ENCODE measurements around the gene MCM7.

Gene MCM7

GRCh38 chr7:100065452-100066186 is 35.6 kb downstream of the MCM7 start:
- DNase-seq: no peak

- DNase-seq: no peak
Observed at GRCh38 chr7:100064162-100064561, 37.0 kb downstream of the MCM7 start.

- no peak for DNase-seq
Observed at GRCh38 chr7:100063376-100063775, 37.8 kb downstream of the MCM7 start.

GRCh38 chr7:100061518-100062193 is 39.5 kb downstream of the MCM7 start:
- no peak for DNase-seq

GRCh38 chr7:100059251-100059739 is 41.9 kb downstream of the MCM7 start:
- DNase-seq: no peak

GRCh38 chr7:100057006-100057405 is 44.2 kb downstream of the MCM7 start:
- DNase-seq: no peak

GRCh38 chr7:100053215-100053614 is 48.0 kb downstream of the MCM7 start:
- DNase-seq: peak; percentile 11

- no peak for DNase-seq
Observed at GRCh38 chr7:100051611-100052010, 49.6 kb downstream of the MCM7 start.

GRCh38 chr7:100049441-100050291 is 51.5 kb downstream of the MCM7 start, which contains the start of gene ZSCAN21:
ZSCAN21 (plus strand) TSS chr7:100049774; CDS start chr7:100057007, 7,233 bp downstream.
- peak; percentile 79 for DNase-seq

- no peak for DNase-seq
Observed at GRCh38 chr7:100048680-100049079, 52.5 kb downstream of the MCM7 start.

GRCh38 chr7:100044718-100045117 is 56.5 kb downstream of the MCM7 start:
- no peak for DNase-seq
